ENCODE data around the gene SRSF7.
"Not testable (repeated sequence)": the region's sequence is repeated elsewhere in the genome, so short reads cannot be mapped to it uniquely, and the experiment has no call there.

Gene SRSF7

DNA sequence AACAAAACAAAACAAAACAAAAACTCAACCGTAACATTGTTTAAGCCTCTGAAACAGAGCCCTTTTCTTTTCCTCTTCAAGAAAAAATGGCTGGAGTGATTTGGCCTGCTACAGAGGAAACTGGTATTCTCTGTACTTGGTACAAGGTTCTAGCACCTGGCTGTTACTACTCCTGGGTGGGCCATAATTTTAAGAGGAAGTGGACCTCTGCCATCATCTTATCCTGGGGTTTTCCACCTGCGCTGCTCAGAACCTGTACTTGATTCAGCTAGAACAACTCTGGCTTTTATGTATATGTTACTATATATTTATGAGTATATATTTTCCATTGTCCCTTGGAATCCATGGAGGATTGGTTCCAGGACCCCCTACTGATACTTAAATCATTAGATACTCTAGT, 22.5 kb downstream of the SRSF7 start:
- no peak for DNase-seq

DNA sequence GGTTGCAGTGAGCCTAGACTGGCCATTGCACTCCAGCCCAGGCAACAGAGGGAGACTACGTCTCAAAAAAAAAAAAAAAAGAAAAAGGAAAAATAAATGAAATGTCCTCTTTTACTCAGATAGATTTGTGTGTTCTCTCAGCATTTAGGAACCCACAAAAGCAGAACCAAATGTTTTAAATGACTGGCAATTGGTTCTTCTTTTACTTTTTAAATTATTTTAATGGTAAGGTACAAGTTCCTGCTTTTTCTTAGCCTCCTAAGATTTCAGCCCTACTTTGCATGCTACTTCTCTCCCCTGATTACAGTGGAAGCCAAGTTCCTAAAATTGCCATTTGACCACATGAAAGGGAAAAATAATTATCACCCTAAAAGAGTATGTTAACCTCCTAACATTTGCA, 23.5 kb downstream of the SRSF7 start:
- DNase-seq: no peak

DNA sequence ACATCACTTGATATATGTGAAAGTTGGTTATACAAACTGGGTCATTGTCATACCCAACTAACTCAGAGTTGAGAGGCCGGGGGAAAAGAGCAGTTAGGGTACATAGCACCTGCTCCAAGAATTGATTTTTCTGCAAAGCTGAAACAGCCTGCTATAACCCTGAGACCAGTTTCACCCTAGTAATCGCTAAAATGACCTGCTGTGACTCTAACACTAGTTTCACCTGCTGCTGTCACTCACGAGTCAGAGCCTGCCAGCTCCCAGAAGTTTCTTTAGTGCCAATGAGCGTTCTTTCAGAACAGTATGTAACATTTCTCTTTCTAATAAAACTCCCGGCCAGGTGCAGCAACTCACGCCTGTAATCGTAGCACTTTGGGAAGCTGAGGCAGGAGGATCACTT, 28.0 kb downstream of the SRSF7 start:
- no peak for DNase-seq

DNA sequence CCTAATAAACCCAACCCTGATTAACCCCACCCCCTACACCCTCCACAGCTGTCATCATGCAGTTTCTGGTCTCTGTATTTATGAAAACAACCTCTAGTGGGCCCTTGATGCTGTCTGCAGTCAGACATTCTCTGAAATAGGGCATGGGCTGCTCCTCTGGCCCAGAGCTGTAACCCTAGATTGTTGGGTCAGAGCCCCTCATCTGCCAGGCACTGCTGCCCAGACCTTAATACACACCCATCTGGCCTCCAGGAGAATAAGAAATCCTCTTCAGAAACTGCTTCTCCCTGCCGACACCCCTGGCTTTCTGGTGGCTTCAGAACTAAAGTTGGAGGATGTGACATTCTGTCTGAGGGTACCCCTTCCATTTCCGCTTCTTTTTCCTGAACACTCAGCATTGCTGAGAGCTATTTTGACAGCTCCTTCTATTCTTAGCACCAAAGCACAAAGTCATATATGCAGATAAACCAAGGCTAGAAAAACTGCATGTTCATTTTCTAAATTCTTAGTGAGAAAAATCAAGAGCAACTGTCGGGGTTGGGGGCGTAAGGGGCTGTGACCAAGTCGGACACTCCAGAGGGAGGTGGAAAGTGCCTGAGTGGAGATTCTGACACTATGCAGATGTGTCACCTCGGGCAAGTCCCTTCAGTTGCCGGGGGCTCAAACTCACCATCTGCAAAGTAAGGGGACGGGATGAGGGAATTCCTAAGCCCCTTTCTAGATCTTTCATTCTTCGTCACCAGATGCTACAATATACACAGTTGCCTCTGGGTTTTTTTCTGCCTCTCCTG, 28.7 kb downstream of the SRSF7 start:
- DNase-seq: no peak

DNA sequence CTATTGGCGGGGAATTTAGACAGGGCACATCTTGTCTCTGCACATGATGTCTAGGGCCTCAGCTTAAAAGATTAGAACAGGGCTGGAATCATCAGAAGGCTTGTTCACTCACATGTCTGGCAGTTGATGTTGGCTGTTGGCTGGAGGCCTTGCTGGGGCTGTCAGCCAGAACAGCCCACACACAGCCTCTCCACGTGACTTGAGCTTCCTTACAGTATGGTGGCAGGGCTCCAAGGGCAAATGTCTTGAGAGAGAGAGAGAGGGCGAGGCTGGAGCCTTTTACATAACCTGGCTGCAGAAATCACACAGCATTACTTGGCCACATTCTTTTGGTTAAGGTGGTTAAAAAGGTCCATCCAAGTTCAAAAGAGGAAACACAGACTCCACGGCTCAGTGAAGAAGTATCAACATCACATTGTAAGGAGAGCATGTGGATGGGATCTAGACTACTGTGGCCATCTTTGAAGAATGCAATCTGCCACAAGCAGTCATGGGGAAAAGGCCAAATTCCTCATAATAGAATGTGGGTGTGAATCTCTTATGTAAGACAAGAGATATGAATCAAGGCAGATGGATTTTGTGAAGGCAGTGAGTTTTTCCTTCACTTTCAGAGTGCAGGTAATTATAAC, 30.4 kb downstream of the SRSF7 start:
- no peak for DNase-seq

DNA sequence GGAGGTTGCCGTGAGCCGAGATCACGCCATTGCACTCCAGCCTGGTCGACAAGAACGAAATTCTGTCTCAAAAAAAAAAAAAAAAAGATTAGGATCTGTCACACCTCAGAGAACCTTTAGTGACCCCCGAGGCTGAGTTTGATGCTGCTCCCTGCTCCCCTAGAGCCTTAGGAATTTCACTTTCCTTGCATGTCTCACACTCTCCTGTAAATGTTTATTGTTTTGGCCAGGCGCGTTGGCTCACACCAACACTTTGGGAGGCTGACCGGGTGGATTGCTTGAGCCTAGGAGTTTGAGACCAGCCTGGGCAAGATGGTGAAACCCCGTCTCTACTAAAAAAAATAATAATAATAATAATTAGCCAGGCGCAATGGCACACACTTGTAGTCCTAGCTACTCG, 31.5 kb downstream of the SRSF7 start:
- DNase-seq: no peak

DNA sequence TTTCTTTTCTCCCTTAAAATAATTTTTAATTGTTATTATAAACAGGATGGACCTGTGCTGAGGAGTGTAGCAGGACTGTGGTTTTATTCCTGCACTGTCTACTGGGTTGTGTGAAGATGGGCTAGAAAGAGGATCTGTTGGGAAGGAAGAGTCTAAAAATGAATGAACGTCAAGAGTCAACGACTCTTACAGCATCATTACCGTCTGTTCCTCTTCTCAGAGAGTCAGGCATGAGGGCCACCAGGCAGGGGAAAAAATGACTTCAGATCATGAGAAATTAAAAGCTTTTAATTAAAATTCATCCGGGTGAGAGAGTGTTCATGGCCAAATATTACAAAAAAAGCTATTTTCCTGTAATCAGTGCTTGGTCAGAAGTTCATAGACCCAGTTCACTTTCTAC, 32.6 kb downstream of the SRSF7 start:
- no peak for DNase-seq

DNA sequence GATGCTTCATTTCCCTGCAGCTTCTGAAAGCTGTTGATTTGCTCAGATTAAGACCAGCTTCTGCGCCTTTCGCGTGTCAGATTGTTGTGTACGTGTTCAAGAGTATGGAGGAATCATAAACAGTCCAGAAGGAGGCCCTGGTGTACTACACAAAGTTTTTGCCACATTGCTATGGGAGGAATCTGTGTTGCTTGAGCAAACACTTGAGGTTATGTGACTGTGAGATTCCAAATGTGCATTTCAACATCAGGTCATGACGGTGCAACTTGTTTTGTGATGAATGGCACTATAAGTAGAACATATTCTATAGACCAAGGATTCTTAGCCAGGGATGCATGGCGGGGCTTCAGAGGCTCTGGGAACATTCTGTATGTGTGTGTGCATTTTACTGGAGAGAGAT, 35.0 kb downstream of the SRSF7 start:
- no peak for DNase-seq

DNA sequence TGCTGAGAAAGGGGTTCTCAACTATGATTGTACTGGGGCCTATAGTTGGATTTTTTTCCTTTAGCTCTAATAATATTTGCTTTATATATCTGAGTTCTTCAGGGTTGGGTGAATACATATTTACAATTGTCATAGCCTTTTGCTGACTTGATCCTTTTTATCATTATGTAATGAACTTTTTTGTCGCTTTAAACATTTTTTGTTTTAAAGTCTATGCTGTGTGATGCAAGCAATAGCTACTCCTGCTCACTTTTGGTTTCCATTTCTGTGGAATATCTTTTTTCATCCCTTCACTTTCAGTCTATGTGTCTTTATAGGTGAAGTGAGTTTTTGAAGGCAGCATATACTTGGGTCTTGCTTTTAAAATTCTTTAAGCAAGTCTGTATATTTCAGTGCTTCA, 36.2 kb downstream of the SRSF7 start:
- DNase-seq: not testable (repeated sequence)

DNA sequence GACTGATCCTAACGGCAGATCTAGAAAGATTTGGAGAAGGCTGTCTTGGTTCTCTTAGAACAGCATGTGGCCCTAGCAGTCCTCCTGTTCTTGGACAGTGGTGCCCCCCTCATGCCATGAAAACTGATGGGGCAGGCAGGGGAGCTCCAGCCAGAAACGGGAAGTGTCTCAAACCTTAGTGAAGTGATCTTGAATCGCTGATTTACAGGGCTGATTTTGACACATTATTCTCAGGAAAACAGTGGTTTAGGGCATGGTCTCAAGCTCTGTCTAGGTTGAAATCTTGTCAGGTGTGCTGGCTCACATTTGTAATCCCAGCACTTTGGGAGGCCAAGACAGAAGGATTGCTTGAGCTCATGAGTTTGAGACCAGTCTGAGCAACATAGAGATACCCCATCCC, 37.8 kb downstream of the SRSF7 start:
- no peak for DNase-seq

DNA sequence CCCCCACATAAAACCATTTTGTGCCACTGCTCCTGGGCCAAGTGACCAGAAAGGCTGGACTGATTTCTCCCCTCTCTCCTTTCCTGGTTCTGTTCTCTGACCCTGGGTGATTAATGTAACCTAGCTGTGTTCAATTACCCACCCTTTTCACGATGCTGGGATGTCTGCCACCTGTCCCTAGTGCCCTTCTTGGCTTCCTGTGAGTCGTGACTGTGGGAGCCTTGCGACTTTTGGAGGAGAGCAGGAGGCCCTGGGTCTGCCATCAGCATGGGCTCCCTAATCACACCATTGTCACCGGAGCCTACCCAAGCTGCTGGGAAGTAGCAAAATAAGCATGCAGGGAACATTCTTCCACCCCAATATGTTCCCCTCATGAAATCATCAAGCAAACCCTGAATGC, 38.3 kb downstream of the SRSF7 start:
- DNase-seq: no peak

DNA sequence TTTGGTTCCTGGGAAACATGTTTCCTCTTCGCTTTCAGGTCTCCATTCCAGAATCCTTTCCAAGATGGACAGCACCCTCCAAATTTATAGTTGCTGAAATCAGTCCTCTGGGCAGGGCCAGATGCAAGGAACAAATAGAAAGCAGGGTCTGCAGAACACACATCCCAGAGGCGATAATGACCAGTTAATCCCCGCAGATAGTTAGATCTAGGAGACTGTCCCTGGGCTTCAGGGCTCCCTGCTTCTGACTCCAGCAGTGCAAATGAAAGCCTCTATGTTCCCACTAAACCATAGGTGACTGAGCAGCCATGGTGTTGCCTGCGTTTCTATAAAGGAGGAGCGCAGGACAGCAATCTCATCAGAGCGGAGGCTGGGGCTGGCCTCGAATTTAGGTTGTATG, 38.7 kb downstream of the SRSF7 start:
- DNase-seq: no peak

DNA sequence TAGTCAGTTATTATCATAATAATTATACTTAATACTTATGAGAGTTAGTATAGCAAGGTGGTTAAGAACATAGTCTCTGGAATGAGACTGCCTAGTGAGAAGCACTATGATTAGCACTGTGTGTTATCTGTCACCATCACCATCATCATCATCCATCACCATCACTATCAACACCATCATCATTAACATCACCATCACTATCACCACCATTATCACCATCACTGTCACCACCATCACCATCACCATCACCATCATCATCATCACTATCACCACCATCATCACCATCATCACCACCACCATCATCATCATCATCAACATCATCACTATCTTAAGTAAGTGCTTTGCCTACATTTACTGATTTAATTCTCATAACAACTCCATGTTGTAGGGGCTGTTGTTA, 39.6 kb downstream of the SRSF7 start:
- DNase-seq: no peak

DNA sequence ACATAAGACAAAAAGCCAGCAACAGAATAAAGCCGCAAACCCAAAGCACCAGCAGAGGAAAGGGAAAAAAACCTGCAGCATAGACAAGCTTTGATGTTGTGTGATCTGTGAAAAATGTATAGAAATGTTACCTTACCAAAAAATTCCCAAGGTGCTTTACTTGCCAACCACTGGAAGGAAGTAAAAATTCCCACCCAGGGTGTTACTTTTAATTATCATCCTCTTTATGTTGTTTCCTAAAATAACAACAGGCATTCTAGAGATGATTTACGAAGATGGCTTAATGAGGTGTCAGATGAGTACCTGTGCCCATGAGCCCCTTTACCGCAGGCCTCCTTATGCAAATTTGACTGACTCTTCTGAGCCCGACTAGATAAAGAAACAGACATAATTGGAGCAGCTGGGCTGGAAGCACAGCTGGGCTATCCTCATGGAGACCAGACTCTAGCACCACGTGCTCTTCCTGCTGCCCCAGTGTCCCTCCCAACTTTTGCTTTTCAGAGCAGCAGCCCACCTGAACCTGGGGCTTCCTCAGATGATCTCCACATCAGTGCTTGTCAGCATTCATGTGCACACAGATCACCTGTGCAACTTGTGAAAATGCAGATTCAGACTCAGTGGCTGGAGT, 41.5 kb downstream of the SRSF7 start:
- DNase-seq: no peak

DNA sequence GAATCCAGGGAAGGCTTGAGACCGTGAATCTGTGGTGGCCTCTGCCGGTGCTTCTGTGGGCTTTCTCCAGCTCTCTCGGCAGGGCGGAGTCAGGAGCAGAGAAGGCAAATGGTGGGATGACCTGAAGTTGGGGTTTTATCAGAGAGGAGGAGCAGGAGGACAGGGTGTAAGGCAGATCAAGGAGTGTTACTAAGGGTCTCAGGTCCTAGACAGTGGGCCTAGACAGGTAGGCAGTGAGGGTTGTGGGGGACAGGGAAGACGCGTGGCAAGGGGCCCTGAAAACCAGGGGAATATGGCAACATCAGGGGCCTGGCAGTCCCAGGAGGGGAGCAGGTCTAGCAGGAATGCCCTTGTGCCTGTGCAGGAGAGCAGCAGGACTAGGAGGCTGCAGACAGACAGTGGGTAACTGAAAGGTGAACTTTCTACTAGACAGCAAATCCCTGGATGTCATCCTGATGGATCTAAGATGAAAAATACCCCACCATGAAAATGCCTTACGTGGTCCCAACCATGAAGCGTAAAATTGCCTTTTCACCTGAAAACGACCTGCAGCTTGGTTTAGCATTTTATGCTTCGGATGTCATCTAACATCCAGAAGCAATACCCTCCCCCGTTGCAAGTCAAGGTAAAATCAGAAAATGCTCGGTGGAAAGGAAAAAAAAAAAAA, 42.1 kb downstream of the SRSF7 start:
- DNase-seq: no peak

DNA sequence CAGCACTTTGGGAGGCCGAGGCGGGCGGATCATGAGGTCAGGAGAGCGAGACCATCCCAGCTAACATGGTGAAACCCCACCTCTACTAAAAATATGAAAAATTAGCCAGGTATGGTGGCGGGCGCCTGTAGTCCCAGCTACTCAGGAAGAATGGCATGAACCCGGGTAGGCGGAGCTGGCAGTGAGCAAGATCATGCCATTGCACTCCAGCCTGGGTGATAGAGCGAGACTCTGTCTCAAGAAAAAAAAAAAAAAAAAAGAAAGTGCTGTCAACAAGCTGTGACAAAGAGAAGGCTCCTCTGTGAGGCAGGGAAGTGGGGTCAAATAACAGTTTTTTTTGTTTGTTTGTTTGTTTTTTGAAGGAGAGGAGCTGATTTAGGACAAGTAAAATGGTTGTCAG, 42.7 kb downstream of the SRSF7 start:
- not testable (repeated sequence) for DNase-seq

DNA sequence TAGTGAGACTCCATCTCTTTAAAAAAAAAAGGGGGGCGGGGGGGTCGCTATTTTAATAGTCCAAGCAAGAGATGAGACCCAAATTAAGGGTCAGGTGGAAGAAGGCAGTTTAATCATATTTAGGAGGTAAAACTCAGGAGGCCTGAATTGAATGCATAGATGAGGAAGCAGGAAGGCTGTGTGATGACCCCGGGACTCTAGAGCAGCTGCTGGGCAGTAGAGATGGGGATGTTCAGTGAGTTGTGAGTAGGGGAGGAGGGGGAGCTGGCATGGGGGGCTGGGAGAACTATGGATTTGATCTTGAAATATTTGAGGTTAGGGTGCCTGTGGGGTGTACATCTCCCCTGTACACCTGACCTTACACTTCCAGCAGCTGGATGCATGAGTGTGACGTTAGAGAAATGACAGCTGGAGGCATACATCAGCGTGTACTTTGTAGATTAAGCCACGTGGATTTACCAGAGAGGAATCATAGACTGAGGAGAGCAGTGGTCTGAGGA, 44.3 kb downstream of the SRSF7 start:
- no peak for DNase-seq

DNA sequence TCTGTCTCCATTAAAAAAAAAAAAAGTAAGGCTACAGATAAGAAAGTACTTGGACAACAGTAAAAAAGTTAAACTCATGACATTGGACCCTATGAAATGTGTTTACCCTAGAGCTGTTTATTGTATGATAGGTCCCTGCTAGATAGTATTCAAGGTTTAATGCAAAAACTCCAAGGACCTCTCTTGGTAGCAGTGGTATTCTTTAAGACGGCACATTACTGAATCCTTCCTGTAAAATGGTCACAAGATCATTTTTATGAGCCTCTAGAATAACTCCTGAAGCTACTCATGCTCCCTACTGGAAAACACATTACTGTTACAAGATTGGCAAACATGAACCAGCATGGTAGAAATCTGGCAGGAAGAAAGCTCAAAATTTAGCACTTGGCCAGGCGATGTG, 46.5 kb downstream of the SRSF7 start:
- no peak for DNase-seq

DNA sequence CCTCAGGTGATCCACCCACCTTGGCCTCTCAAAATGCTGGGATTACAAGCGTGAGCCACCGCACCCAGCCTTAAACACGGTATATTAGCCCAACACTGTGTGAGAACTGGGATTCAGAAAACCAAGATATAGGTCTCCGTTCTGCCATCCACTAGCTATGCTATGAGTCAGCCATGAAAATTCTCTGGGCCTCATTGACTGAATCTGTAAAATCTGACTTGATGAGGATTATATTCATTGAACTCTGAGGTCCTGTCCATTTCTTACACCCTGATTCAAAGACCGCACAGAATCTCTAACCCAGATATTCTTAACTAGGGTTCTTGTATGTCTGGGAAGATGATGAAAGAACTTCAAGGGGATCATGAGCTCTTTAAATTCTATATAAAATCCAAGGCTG, 47.8 kb downstream of the SRSF7 start:
- DNase-seq: not testable (repeated sequence)

DNA sequence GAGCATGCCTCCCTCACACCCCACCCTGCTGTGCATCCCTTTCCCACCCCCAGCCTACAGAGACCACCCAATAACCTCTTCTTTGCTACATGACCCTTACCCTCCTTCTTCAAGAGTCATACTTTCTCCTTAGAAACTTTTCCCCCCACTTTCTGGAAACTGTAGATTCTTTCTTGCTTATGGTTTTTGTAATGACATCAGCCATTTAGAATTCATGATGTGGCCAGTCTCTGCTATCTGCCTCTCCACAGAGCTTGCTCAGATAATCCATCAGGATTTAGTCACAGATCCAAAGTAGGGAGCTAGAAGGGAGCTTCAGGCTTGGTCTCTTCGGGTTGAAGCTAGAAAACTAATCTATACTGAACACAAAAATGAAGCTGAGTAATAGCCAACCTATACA, 48.7 kb downstream of the SRSF7 start:
- DNase-seq: no peak

DNA sequence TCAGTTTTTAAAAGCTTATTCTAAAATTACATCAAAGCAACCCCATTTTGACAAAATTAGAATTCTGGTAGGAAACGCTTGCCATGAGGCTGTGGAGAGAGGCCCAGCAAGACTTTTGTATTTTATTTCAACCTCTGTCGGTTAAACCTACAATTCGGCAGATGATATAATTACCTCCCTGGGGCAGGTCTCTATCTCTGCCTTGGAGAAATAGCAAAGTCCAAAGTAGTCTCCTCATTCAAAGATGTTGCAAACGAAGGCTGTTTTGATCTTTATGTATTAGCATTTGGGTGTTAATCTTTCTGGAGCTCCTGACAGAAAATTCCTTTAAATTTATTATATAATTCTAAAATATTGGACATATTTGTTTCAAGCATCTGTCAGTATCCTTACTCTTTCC, 49.6 kb downstream of the SRSF7 start:
- DNase-seq: no peak

DNA sequence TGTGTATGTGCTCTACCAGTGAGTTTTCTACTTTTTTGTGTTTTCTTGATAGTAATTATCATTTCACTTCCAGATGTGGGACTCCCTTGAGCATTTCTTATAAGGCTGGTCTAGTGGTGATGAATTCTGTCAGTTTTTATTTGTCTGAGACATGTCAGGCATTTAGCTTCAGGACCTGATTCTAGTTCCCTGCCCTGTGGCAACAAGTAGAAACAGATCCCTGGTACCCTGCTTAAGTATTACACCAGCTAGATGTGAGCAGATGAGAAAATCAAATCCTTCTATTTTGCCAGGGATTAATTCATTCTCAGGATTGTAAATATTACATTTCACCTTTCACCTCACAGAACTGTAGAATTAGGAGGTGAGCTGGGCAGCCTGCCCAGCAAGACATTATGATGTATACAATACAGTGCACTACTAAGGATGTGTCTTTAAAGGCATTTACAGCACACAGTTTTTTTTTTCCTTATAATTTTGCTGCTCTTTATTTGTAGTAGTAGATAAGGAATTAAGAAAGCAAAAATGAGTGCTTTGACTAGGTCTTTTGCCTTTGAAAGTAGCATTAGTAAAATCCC, 50.2 kb downstream of the SRSF7 start:
- no peak for DNase-seq

DNA sequence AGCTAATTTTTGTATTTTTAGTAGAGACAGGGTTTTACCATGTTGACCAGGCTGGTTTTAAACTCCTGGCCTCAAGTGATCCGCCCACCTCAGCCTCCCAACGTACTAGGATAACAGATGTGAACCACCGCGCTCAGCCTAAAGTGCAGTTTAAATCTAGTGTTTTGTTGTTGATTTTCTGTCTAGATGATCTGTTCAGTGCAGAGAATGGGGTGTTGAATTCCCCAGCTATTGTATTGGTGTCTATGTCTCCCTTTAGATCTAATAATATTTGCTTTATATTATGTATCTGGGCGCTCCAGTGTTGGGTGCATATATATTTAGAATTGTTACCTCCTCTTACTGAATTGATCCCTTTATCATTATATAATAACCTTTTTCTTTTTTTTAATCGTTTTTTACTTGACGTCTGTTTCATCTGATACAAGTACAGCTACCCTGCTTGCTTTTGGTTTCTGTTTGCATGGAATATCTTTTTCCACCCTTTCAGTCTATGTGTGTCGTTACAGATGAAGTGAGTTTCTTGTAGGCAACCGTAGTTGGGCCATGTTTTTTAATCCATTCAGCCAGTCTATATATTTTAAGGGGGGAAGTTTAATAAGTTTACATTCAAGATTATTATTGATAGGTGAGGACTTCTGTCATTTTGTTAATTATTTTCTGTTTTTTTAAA, 50.9 kb downstream of the SRSF7 start:
- DNase-seq: no peak

Data from NCI-H2081 (cell line).